Panc1 (cell line): ENCODE results near the gene ATXN7. TPM values are rescaled to one million over a fixed set of nuclear protein-coding genes. Genes with fewer than 3 reads are reported as not detected.

Source experiments
- ATAC-seq: fragments of 200-7000 bp; cut with Tn5 transposase; 2 replicates; pipeline ENCODE4 v1.9.1; 2020; ENCODE audit warnings: mild to moderate bottlenecking, moderate library complexity
- BruUV-seq: library from RNA; stranded (reverse); fragments of 400-500 nt; replicated peaks from 2 replicates; lab custom pipeline; 2021; lab: Mats Ljungman, UMichigan
- CTCF ChIA-PET: fragments of 300-600 bp; sonication (Branson Sonifier 250); formaldehyde crosslinking; loops from one replicate; lab custom pipeline; 2022; ENCODE audit warnings: antibody characterized with exemption; lab: Charles Lee
- POLR2A ChIA-PET: fragments of 300-600 bp; sonication (Branson Sonifier 250); formaldehyde crosslinking; loops from one replicate; lab custom pipeline; 2022; ENCODE audit warnings: antibody characterized with exemption; lab: Charles Lee
- DNase-seq: peaks from one replicate; pipeline ENCODE4 v3.0.0-alpha.2; 2010; ENCODE audit warnings: low read depth, low spot score
- H3K27ac ChIP-seq: 2 replicates; pipeline ENCODE4 v1.5.1; 2011; ENCODE audit warnings: mild to moderate bottlenecking, low read length, inconsistent platforms
- H3K27me3 ChIP-seq: fragments of 200-500 bp; sonication (Bioruptor generic); 2 replicates; pipeline ENCODE4 v1.6.0; 2014; ENCODE audit warnings: low read length, inconsistent platforms; ENCODE audit not compliant: control insufficient read depth, insufficient read depth
- H3K36me3 ChIP-seq: fragments of 200-500 bp; sonication (Bioruptor generic); 2 replicates; pipeline ENCODE4 v1.5.1; 2014; ENCODE audit warnings: inconsistent platforms, mild to moderate bottlenecking, low read length, moderate library complexity; ENCODE audit not compliant: control insufficient read depth, insufficient read depth
- H3K4me1 ChIP-seq: 2 replicates; pipeline ENCODE4 v1.5.1; 2011; ENCODE audit warnings: inconsistent platforms, mild to moderate bottlenecking, low read length, moderate library complexity; ENCODE audit not compliant: control insufficient read depth, insufficient read depth
- H3K4me3 ChIP-seq, 2 experiments: 2 replicates each; pipeline ENCODE4 v1.5.1; 2011 to 2012; ENCODE audit warnings: low read depth in 2 of 2, low read length in 2 of 2, mild to moderate bottlenecking in 2 of 2, inconsistent platforms in 1 of 2, moderate library complexity in 1 of 2
- H3K9me3 ChIP-seq: fragments of 200-500 bp; sonication (Bioruptor generic); 2 replicates; pipeline ENCODE4 v1.5.1; 2014; ENCODE audit warnings: low read depth, mild to moderate bottlenecking, inconsistent platforms, low read length, moderate library complexity; ENCODE audit not compliant: control insufficient read depth, insufficient read depth
- CTCF ChIP-seq: fragments of 450-650 bp; IDR thresholded peaks from 2 replicates; pipeline ENCODE4 v1.5.1; 2017; ENCODE audit warnings: mild to moderate bottlenecking
- POLR2AphosphoS5 ChIP-seq: IDR thresholded peaks from 2 replicates; pipeline ENCODE4 v1.6.1; 2012; ENCODE audit warnings: mild to moderate bottlenecking, low read depth, low read length, moderate library complexity
- REST ChIP-seq, 2 experiments: IDR thresholded peaks; 2 replicates each; pipeline ENCODE4 v1.6.1; 2011 to 2012; ENCODE audit warnings: low read depth in 2 of 2, control low read depth in 1 of 2, low read length in 1 of 2, mild to moderate bottlenecking in 1 of 2, moderate library complexity in 1 of 2; ENCODE audit not compliant: insufficient read depth in 1 of 2
- SIN3A ChIP-seq: IDR thresholded peaks from 2 replicates; pipeline ENCODE4 v1.6.1; 2012; ENCODE audit warnings: low read depth, mild to moderate bottlenecking, low read length, moderate library complexity, borderline replicate concordance; ENCODE audit not compliant: insufficient read depth
- TCF7L2 ChIP-seq: IDR thresholded peaks from 2 replicates; pipeline ENCODE4 v1.6.1; 2011; ENCODE audit warnings: mild to moderate bottlenecking, low read depth, low read length, inconsistent platforms
- in situ Hi-C: cut with HindIII; loops from 2 replicates; pipeline ENCODE4 v1.10.0; 2016; ENCODE audit warnings: low sequenced_read_pairs, low pct_unique_long_range_greater_than_20kb
- intact Hi-C: fragments of 100-400 bp; cut with micrococcal nuclease; formaldehyde crosslinking; loops from one replicate; pipeline ENCODE4 v1.10.0; 2022; ENCODE audit not compliant: unreplicated experiment
- total RNA-seq: library from RNA; stranded (reverse); gene quantifications from one replicate; pipeline ENCODE4 v1.2.1, GENCODE V29; 2021; ENCODE audit not compliant: unreplicated experiment

ATXN7 gene
- total RNA-seq, 1 experiment from 2014 or later = 17.3 TPM

DNA sequence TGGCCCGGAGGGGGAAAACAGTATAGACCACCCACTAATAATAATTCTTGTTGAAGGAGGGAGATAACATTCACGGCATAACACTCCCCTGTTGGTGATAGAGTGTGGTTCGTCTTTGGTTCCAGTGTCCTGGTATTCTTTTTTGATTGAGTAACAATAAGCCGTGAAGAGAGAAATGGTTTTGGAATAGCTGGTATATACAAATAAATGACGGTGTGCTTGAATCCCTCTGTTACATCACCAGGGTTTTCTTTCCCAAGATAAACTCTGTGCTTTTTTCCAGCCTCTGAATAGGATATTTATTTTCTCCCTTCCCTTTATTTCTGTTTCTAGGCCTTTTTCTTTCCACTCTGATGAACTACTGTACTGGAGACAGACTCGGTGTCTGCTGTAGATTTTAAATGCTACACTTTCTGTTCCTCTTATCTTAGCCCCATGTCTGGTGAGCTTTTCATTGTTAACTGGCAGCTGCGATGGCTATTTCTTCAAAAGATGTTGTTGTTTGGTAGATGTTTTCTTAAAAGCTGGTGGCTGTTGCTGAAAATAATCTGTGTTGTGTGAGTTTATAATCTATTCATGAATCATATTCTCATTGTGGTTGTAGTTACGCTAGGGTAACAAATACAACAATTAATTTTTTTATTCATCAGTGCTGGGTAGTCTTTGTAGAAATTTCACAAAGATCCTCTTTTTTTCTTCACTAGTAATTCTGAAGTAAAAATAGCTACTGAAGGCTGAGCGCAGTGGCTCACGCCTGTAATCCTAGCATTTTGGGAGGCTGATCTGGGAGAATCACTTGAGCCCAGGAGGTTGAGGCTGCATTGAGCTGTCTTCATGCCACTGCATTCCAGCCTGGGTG, 64.0 kb downstream of the ATXN7 start:
- BruUV-seq = no TSS peak
- DNase-seq (no peak), ATAC-seq (no peak)
- ChIA-PET CTCF (no interaction called here), POLR2A (no interaction called here)
- intact Hi-C loops = no loop called here
- no peaks in the 10 kb centered on the region for H3K27me3 ChIP-seq
- H3K4me3 ChIP-seq = no peak overlapping the region
- no peaks in the 10 kb centered on the region for H3K36me3 ChIP-seq
- no peaks in the 10 kb centered on the region for H3K9me3 ChIP-seq
- H3K27ac ChIP-seq = no peak overlapping the region
- TF ChIP-seq CTCF (no peak), SIN3A (no peak), POLR2AphosphoS5 (no peak)
- H3K4me1 ChIP-seq = no peaks in the 10 kb centered on the region; the same call in 1 of the 2 replicates
- in situ Hi-C loops = no loop called here

DNA sequence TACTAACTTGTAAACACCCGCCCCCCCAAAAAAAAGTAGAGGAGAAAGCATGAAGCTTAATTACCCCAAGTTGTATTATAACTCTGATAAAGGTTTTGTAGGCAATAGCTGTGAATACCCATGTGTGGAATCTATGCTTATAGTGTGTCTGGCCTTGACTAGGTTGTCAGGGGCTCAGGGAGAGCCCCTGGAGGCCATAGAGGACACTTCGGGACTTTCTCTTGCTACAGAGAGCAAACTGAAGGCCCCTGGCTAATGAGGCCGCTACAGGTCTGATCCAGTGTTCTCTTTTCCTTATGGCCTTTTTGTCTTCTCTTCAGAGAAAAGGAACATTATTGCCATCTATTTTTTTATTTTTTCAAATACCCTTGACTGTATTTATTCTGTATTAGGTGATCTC, 67.6 kb downstream of the ATXN7 start:
- BruUV-seq = no TSS peak
- in situ Hi-C loops = no loop called here
- ATAC-seq (no peak), DNase-seq (no peak)
- ChIA-PET POLR2A (no interaction called here), CTCF (no interaction called here)
- H3K4me3 ChIP-seq = no peak overlapping the region
- H3K27ac ChIP-seq = no peak overlapping the region
- H3K9me3 ChIP-seq = no peaks in the 10 kb centered on the region
- no peaks in the 10 kb centered on the region for H3K27me3 ChIP-seq
- H3K4me1 ChIP-seq = no peaks in the 10 kb centered on the region; the same call in 1 of the 2 replicates
- intact Hi-C loops = no loop called here
- TF ChIP-seq CTCF (no peak), REST (IDR thresholded peaks at IDR 0.05; ENCODE audit: insufficient read depth in 1 of 2, low read depth in 2 of 2, low read length in 1 of 2) (no peak), POLR2AphosphoS5 (no peak), SIN3A (no peak), TCF7L2 (no peak)
- H3K36me3 ChIP-seq = no peaks in the 10 kb centered on the region
